Subcutaneous abdominal adipose tissue (tissue), 5 donors: ENCODE results near the gene PAX8.
"Not testable (repeated sequence)": the region's sequence is repeated elsewhere in the genome, so short reads cannot be mapped to it uniquely, and the experiment has no call there.

Experiments used
- H3K27ac ChIP-seq: one replicate; pipeline ENCODE4 v1.7.0; 2013; ENCODE audit warnings: low read depth, mild to moderate bottlenecking, inconsistent platforms, low read length, moderate library complexity
- H3K27me3 ChIP-seq, 5 donors: one replicate each; pipeline ENCODE4 v1.7.0; 2013; ENCODE audit warnings: low read length in 5 of 5, inconsistent platforms in 1 of 5; ENCODE audit not compliant: control insufficient read depth in 5 of 5, insufficient read depth in 4 of 5
- H3K36me3 ChIP-seq, 5 donors: one replicate each; pipeline ENCODE4 v1.7.0; 2013; ENCODE audit warnings: low read length in 5 of 5; ENCODE audit not compliant: control insufficient read depth in 5 of 5, insufficient read depth in 5 of 5
- H3K4me1 ChIP-seq, 5 donors: one replicate each; pipeline ENCODE4 v1.7.0; 2013; ENCODE audit warnings: low read length in 5 of 5, mild to moderate bottlenecking in 3 of 5, moderate library complexity in 1 of 5; ENCODE audit not compliant: control insufficient read depth in 5 of 5, insufficient read depth in 5 of 5
- H3K4me3 ChIP-seq, 5 donors: one replicate each; pipeline ENCODE4 v1.7.0; 2013; ENCODE audit warnings: low read length in 5 of 5, low read depth in 1 of 5
- H3K9ac ChIP-seq, 5 donors: one replicate each; pipeline ENCODE4 v1.7.0; 2013; ENCODE audit warnings: low read length in 5 of 5, mild to moderate bottlenecking in 4 of 5, moderate library complexity in 3 of 5
- H3K9me3 ChIP-seq, 5 donors: one replicate each; pipeline ENCODE4 v1.7.0; 2013; ENCODE audit warnings: low read length in 5 of 5; ENCODE audit not compliant: control insufficient read depth in 5 of 5
- donor health status: healthy.
- donor health status: healthy.
- donor health status: healthy.
- donor health status: healthy.
- donor health status: healthy.

PAX8 gene

GRCh38 chr2:113240150-113240914, 38.4 kb downstream of the PAX8 start:
- Histone ChIP-seq H3K4me1 (peaks cover 5 to 62% (median 49%) of the 10 kb centered on the region in 5 donors), H3K27me3 (no peaks in the 10 kb centered on the region), H3K4me3 (peak overlapping the region in 3 of 5 donors; percentile 19 to 37 (median 27)), H3K9me3 (no peaks in the 10 kb centered on the region), H3K36me3 (peaks cover 0 to 4% (median 0%) of the 10 kb centered on the region in 5 donors), H3K27ac (peak overlapping the region; percentile 67), H3K9ac (peak overlapping the region in 1 of 5 donors; percentile 5)

- H3K9ac ChIP-seq, result peak overlapping the region in 1 of 5 donors; percentile 5
- H3K27me3 ChIP-seq, result no peaks in the 10 kb centered on the region
- peaks cover 0 to 4% (median 0%) of the 10 kb centered on the region in 5 donors for H3K36me3 ChIP-seq
- peak overlapping the region in 1 of 5 donors; percentile 37 for H3K4me3 ChIP-seq
- no peaks in the 10 kb centered on the region for H3K9me3 ChIP-seq
- peaks cover 5 to 58% (median 48%) of the 10 kb centered on the region in 5 donors for H3K4me1 ChIP-seq
- peak overlapping the region; percentile 67 for H3K27ac ChIP-seq
These were observed 39.6 kb downstream of the PAX8 start for GRCh38 chr2:113238871-113239839.

- no peaks in the 10 kb centered on the region for H3K27me3 ChIP-seq
- peak overlapping the region in 4 of 5 donors; percentile 18 to 75 (median 36) for H3K4me3 ChIP-seq
- H3K4me1 ChIP-seq, result peaks cover 5 to 59% (median 46%) of the 10 kb centered on the region in 5 donors
- H3K9ac ChIP-seq, result peak overlapping the region in 1 of 5 donors; percentile 7
- H3K9me3 ChIP-seq, result no peaks in the 10 kb centered on the region
- H3K36me3 ChIP-seq, result peaks cover 0 to 4% (median 0%) of the 10 kb centered on the region in 5 donors
- H3K27ac ChIP-seq, result no peak overlapping the region
These were observed 41.0 kb downstream of the PAX8 start for GRCh38 chr2:113237604-113238160.

GRCh38 chr2:113236367-113237159, 42.2 kb downstream of the PAX8 start:
- H3K9me3 ChIP-seq, result no peaks in the 10 kb centered on the region
- H3K4me3 ChIP-seq, result peak overlapping the region; percentile 13 to 75 (median 54)
- peaks cover 3 to 62% (median 42%) of the 10 kb centered on the region in 5 donors for H3K4me1 ChIP-seq
- peaks cover 0 to 4% (median 0%) of the 10 kb centered on the region in 5 donors for H3K36me3 ChIP-seq
- peak overlapping the region; percentile 70 for H3K27ac ChIP-seq
- H3K27me3 ChIP-seq, result no peaks in the 10 kb centered on the region
- H3K9ac ChIP-seq, result peak overlapping the region in 3 of 5 donors; percentile 54 to 60 (median 54)

GRCh38 chr2:113235347-113236226, 43.1 kb downstream of the PAX8 start:
- Histone ChIP-seq H3K4me1 (peaks cover under 1 to 62% (median 39%) of the 10 kb centered on the region in 5 donors), H3K27ac (peak overlapping the region; percentile 41), H3K9ac (peak overlapping the region in 2 of 5 donors; percentile 73 to 78), H3K4me3 (peak overlapping the region; percentile 46 to 77 (median 53))
- not testable (repeated sequence) for H3K9me3 ChIP-seq, H3K27me3 ChIP-seq, H3K36me3 ChIP-seq

GRCh38 chr2:113234721-113235346, 43.9 kb downstream of the PAX8 start:
- Histone ChIP-seq H3K4me3 (peak overlapping the region; percentile 25 to 77 (median 53)), H3K27ac (peak overlapping the region; percentile 41), H3K36me3 (peaks cover 0 to 4% (median 0%) of the 10 kb centered on the region in 5 donors)

GRCh38 chr2:113233593-113234550, 44.8 kb downstream of the PAX8 start:
- Histone ChIP-seq H3K4me3 (no peak overlapping the region), H3K27me3 (no peaks in the 10 kb centered on the region), H3K27ac (no peak overlapping the region), H3K9me3 (no peaks in the 10 kb centered on the region), H3K4me1 (peaks cover 0 to 57% (median 35%) of the 10 kb centered on the region in 5 donors), H3K36me3 (peaks cover 0 to 4% (median 0%) of the 10 kb centered on the region in 5 donors), H3K9ac (no peak overlapping the region)

More at GRCh38 chr2:113234721-113235346, 43.9 kb downstream of the PAX8 start:
- Histone ChIP-seq H3K27me3 (no peaks in the 10 kb centered on the region), H3K9ac (peak overlapping the region in 2 of 5 donors; percentile 73 to 78), H3K9me3 (no peaks in the 10 kb centered on the region), H3K4me1 (peaks cover 0 to 62% (median 39%) of the 10 kb centered on the region in 5 donors)
